Neural cell (in vitro differentiated cells): ENCODE results near the gene SPCS1. TPM values are rescaled to one million over a fixed set of nuclear protein-coding genes. Genes with fewer than 3 reads are reported as not detected.

Experiments
- H2AFZ ChIP-seq: fragments of 200-600, 300-800 bp; sonication (generic), shearing (Covaris generic); 2 replicates; pipeline ENCODE4 v1.6.0; 2014; ENCODE audit warnings: low read depth, mild to moderate bottlenecking, antibody characterized with exemption, low read length, moderate library complexity
- H3F3A ChIP-seq: fragments of 200-600 bp; shearing (Covaris generic); 2 replicates; pipeline ENCODE4 v1.6.1; 2016; ENCODE audit warnings: mild to moderate bottlenecking, moderate library complexity, mixed read lengths, antibody characterized with exemption, low read length; ENCODE audit not compliant: insufficient read depth, poor library complexity, severe bottlenecking
- H3K27ac ChIP-seq: fragments of 200-600, 300-800 bp; sonication (generic), shearing (Covaris generic); 2 replicates; pipeline ENCODE4 v1.5.1; 2014; ENCODE audit warnings: mild to moderate bottlenecking, low read length, moderate library complexity
- H3K27me3 ChIP-seq: fragments of 300-800, 200-600 bp; sonication (generic), shearing (Covaris generic); 2 replicates; pipeline ENCODE4 v1.6.0; 2014; ENCODE audit warnings: mild to moderate bottlenecking, low read depth, low read length, moderate library complexity; ENCODE audit not compliant: insufficient read depth
- H3K36me3 ChIP-seq: fragments of 300-800, 200-600 bp; sonication (generic), shearing (Covaris generic); 2 replicates; pipeline ENCODE4 v1.5.1; 2014; ENCODE audit warnings: mild to moderate bottlenecking, antibody characterized with exemption, low read length, moderate library complexity; ENCODE audit not compliant: insufficient read depth
- H3K4me2 ChIP-seq: fragments of 300-800, 200-600 bp; sonication (generic), shearing (Covaris generic); 2 replicates; pipeline ENCODE4 v1.6.0; 2014; ENCODE audit warnings: mild to moderate bottlenecking, low read length
- H3K4me3 ChIP-seq: fragments of 300-800, 200-600 bp; sonication (generic), shearing (Covaris generic); 2 replicates; pipeline ENCODE4 v1.5.1; 2014; ENCODE audit warnings: mild to moderate bottlenecking, low read length, moderate library complexity
- H3K79me2 ChIP-seq: fragments of 200-600 bp; shearing (Covaris generic); replicated peaks from 2 replicates; pipeline ENCODE4 v1.6.0; 2014; ENCODE audit warnings: mild to moderate bottlenecking, low read length, moderate library complexity; ENCODE audit not compliant: insufficient read depth
- H3K9ac ChIP-seq: fragments of 300-800, 200-600 bp; sonication (generic), shearing (Covaris generic); 2 replicates; pipeline ENCODE4 v1.6.1; 2016; ENCODE audit warnings: mild to moderate bottlenecking, low read length, mixed read lengths
- H3K9me2 ChIP-seq: fragments of 200-600 bp; shearing (Covaris generic); 2 replicates; pipeline ENCODE4 v1.6.1; 2016; ENCODE audit warnings: mild to moderate bottlenecking, low read length, mixed read lengths; ENCODE audit not compliant: insufficient read depth
- H3K9me3 ChIP-seq: fragments of 200-600, 300-800 bp; sonication (generic), shearing (Covaris generic); 2 replicates; pipeline ENCODE4 v1.6.1; 2016; ENCODE audit warnings: mild to moderate bottlenecking, mixed run types, low read length, moderate library complexity, mixed read lengths
- H4K20me1 ChIP-seq: fragments of 200-600 bp; shearing (Covaris generic); 2 replicates; pipeline ENCODE4 v1.6.1; 2016; ENCODE audit warnings: mild to moderate bottlenecking, mixed run types; ENCODE audit not compliant: insufficient read depth
- CTCF ChIP-seq: fragments of 450-650 bp; IDR thresholded peaks from 2 replicates; pipeline ENCODE4 v1.5.1; 2014; ENCODE audit warnings: antibody characterized with exemption, mild to moderate bottlenecking, moderate library complexity; ENCODE audit not compliant: poor library complexity, severe bottlenecking
- EP300 ChIP-seq: fragments of 450-650 bp; conservative IDR thresholded peaks from 2 replicates; pipeline ENCODE4 v1.6.1; 2014; ENCODE audit warnings: antibody characterized with exemption, mild to moderate bottlenecking, moderate library complexity; ENCODE audit not compliant: poor library complexity, severe bottlenecking
- EZH2 ChIP-seq: fragments of 200-600, 300-800 bp; shearing (Covaris generic), sonication (generic); IDR thresholded peaks from 2 replicates; pipeline ENCODE4 v1.6.1; 2014; ENCODE audit warnings: antibody characterized with exemption, low read length, borderline replicate concordance, mild to moderate bottlenecking; ENCODE audit not compliant: insufficient read depth, poor library complexity, severe bottlenecking
- MXI1 ChIP-seq: fragments of 450-650 bp; conservative IDR thresholded peaks from 2 replicates; pipeline ENCODE4 v1.6.1; 2014; ENCODE audit warnings: antibody characterized with exemption, mild to moderate bottlenecking; ENCODE audit not compliant: poor library complexity, severe bottlenecking
- POLR2AphosphoS5 ChIP-seq: IDR thresholded peaks from 2 replicates; pipeline ENCODE4 v1.6.1; 2012
- RAD21 ChIP-seq: fragments of 450-650 bp; conservative IDR thresholded peaks from 2 replicates; pipeline ENCODE4 v1.6.1; 2014; ENCODE audit warnings: antibody characterized with exemption, mild to moderate bottlenecking, moderate library complexity
- REST ChIP-seq: IDR thresholded peaks from 2 replicates; pipeline ENCODE4 v1.6.1; 2012; ENCODE audit warnings: borderline replicate concordance
- SMC3 ChIP-seq: fragments of 450-650 bp; conservative IDR thresholded peaks from 2 replicates; pipeline ENCODE4 v1.6.1; 2014; ENCODE audit warnings: antibody characterized with exemption, mild to moderate bottlenecking, moderate library complexity; ENCODE audit not compliant: poor library complexity
- TAF1 ChIP-seq: IDR thresholded peaks from 2 replicates; pipeline ENCODE4 v1.6.1; 2012; ENCODE audit warnings: low read depth
- polyA plus RNA-seq: library from polyadenylated mRNA; depleted of rRNA; stranded (reverse); fragments of >200 nt; gene quantifications from 2 replicates; pipeline ENCODE4 v1.2.3, GENCODE V29; 2014

Gene SPCS1
- polyA plus RNA-seq, 1 donor from 2014 or later: 97.4 TPM

- Histone ChIP-seq H3K79me2 (peaks cover 18% of the 10 kb centered on the region), H3K27ac (no peak overlapping the region), H3K4me3 (no peak overlapping the region), H4K20me1 (no peaks in the 10 kb centered on the region), H3K9me3 (no peaks in the 10 kb centered on the region), H3K9me2 (no peaks in the 10 kb centered on the region), H3K9ac (no peak overlapping the region), H3K36me3 (no peaks in the 10 kb centered on the region), H2AFZ (no peak overlapping the region), H3F3A (no peaks in the 10 kb centered on the region), H3K27me3 (no peaks in the 10 kb centered on the region), H3K4me2 (no peak overlapping the region)
- no peak for TF ChIP-seq MXI1
- TF ChIP-seq EP300: no peak
- TF ChIP-seq TAF1: no peak
- no peak for TF ChIP-seq SMC3
- no peak for TF ChIP-seq RAD21
- TF ChIP-seq CTCF: no peak
Observed at GRCh38 chr3:52710512-52710911, 4.6 kb downstream of the SPCS1 start.

GRCh38 chr3:52712291-52713212, 6.6 kb downstream of the SPCS1 start:
- Histone ChIP-seq H3K4me2 (no peak overlapping the region), H3K79me2 (peaks cover 3% of the 10 kb centered on the region), H3K9me2 (no peaks in the 10 kb centered on the region), H3K36me3 (no peaks in the 10 kb centered on the region), H3K27ac (no peak overlapping the region), H4K20me1 (no peaks in the 10 kb centered on the region), H3K4me3 (no peak overlapping the region), H3F3A (no peaks in the 10 kb centered on the region), H2AFZ (no peak overlapping the region), H3K9me3 (no peaks in the 10 kb centered on the region), H3K9ac (no peak overlapping the region), H3K27me3 (no peaks in the 10 kb centered on the region)
- TF ChIP-seq REST (no peak), MXI1 (no peak), POLR2AphosphoS5 (no peak), SMC3 (no peak), CTCF (no peak), EZH2 (no peak), RAD21 (no peak), TAF1 (no peak), EP300 (no peak)
